Measurements from ENCODE around the gene CHRNB1. TPM values are rescaled to one million over a fixed set of nuclear protein-coding genes. Genes with fewer than 3 reads are reported as not detected.

Gene CHRNB1
- total RNA-seq, 1 experiment from 2014 or later: 1.7 TPM

- H3K9me3 ChIP-seq: no peaks in the 10 kb centered on the region
- no peak for TF ChIP-seq CTCF (IDR thresholded peaks at IDR 0.05; ENCODE audit: insufficient read depth in 1 of 2, low read depth in 1 of 2, low read length in 1 of 2, severe bottlenecking in 1 of 2, unreplicated experiment in 1 of 2)
- DNase-seq: no peak
- Mint-ChIP-seq H3K36me3 (ENCODE audit: insufficient read depth, unreplicated experiment) (peaks cover 30% of the 10 kb centered on the region), H3K4me1 (ENCODE audit: low read depth, unreplicated experiment) (peaks cover 5% of the 10 kb centered on the region), H3K4me3 (ENCODE audit: unreplicated experiment) (no peak overlapping the region), H3K27ac (ENCODE audit: unreplicated experiment) (no peak overlapping the region), H3K27me3 (ENCODE audit: insufficient read depth, unreplicated experiment) (no peaks in the 10 kb centered on the region), H3K9me3 (ENCODE audit: unreplicated experiment) (no peaks in the 10 kb centered on the region)
- CTCF ChIA-PET: no interaction called here
- no peaks in the 10 kb centered on the region for H3K4me1 ChIP-seq
- BruUV-seq (replicated peaks): no TSS peak
- intact Hi-C loops (cut with micrococcal nuclease; ENCODE audit: unreplicated experiment): no loop called here
- no peak overlapping the region for H3K4me3 ChIP-seq (ENCODE audit: low read depth, low read length)
- no peaks in the 10 kb centered on the region for H3K27me3 ChIP-seq (replicated peaks; ENCODE audit: control insufficient read depth, insufficient read depth, low read length)
- POLR2A ChIA-PET: no interaction called here
- H3K36me3 ChIP-seq (ENCODE audit: control insufficient read depth, insufficient read depth, low read length): no peaks in the 10 kb centered on the region
Observed at GRCh38 chr17:7460850-7461660, 16.2 kb downstream of the CHRNB1 start.

- Mint-ChIP-seq H3K27ac (ENCODE audit: unreplicated experiment) (no peak overlapping the region), H3K36me3 (ENCODE audit: insufficient read depth, unreplicated experiment) (peaks cover 25% of the 10 kb centered on the region), H3K27me3 (ENCODE audit: insufficient read depth, unreplicated experiment) (no peaks in the 10 kb centered on the region), H3K4me1 (ENCODE audit: low read depth, unreplicated experiment) (peaks cover 5% of the 10 kb centered on the region), H3K4me3 (ENCODE audit: unreplicated experiment) (no peak overlapping the region), H3K9me3 (ENCODE audit: unreplicated experiment) (no peaks in the 10 kb centered on the region)
- H3K4me3 ChIP-seq (ENCODE audit: low read depth, low read length): no peak overlapping the region
- no peaks in the 10 kb centered on the region for H3K27me3 ChIP-seq (replicated peaks; ENCODE audit: control insufficient read depth, insufficient read depth, low read length)
- TF ChIP-seq CTCF (IDR thresholded peaks at IDR 0.05; ENCODE audit: insufficient read depth in 1 of 2, low read depth in 1 of 2, low read length in 1 of 2, severe bottlenecking in 1 of 2, unreplicated experiment in 1 of 2): no peak
- ChIA-PET CTCF (no interaction called here), POLR2A (no interaction called here)
- H3K9me3 ChIP-seq: no peaks in the 10 kb centered on the region
- H3K36me3 ChIP-seq (ENCODE audit: control insufficient read depth, insufficient read depth, low read length): no peaks in the 10 kb centered on the region
- no peaks in the 10 kb centered on the region for H3K4me1 ChIP-seq
- intact Hi-C loops (cut with micrococcal nuclease; ENCODE audit: unreplicated experiment): no loop called here
- no peak for DNase-seq
- no TSS peak for BruUV-seq (replicated peaks)
Observed at GRCh38 chr17:7462474-7463371, 17.9 kb downstream of the CHRNB1 start.

GRCh38 chr17:7463372-7463846, 18.5 kb downstream of the CHRNB1 start:
- Mint-ChIP-seq H3K27ac (ENCODE audit: unreplicated experiment) (no peak overlapping the region), H3K27me3 (ENCODE audit: insufficient read depth, unreplicated experiment) (no peaks in the 10 kb centered on the region), H3K4me3 (ENCODE audit: unreplicated experiment) (no peak overlapping the region), H3K36me3 (ENCODE audit: insufficient read depth, unreplicated experiment) (peaks cover 26% of the 10 kb centered on the region), H3K4me1 (ENCODE audit: low read depth, unreplicated experiment) (peaks cover 5% of the 10 kb centered on the region), H3K9me3 (ENCODE audit: unreplicated experiment) (no peaks in the 10 kb centered on the region)
- H3K36me3 ChIP-seq (ENCODE audit: control insufficient read depth, insufficient read depth, low read length): no peaks in the 10 kb centered on the region
- no peak overlapping the region for H3K4me3 ChIP-seq (ENCODE audit: low read depth, low read length)
- ChIA-PET CTCF (no interaction called here), POLR2A (no interaction called here)
- DNase-seq: no peak
- intact Hi-C loops (cut with micrococcal nuclease; ENCODE audit: unreplicated experiment): no loop called here
- H3K27me3 ChIP-seq (replicated peaks; ENCODE audit: control insufficient read depth, insufficient read depth, low read length): no peaks in the 10 kb centered on the region
- no TSS peak for BruUV-seq (replicated peaks)
- TF ChIP-seq CTCF (IDR thresholded peaks at IDR 0.05; ENCODE audit: insufficient read depth in 1 of 2, low read depth in 1 of 2, low read length in 1 of 2, severe bottlenecking in 1 of 2, unreplicated experiment in 1 of 2): no peak
- H3K4me1 ChIP-seq: no peaks in the 10 kb centered on the region
- no peaks in the 10 kb centered on the region for H3K9me3 ChIP-seq

All from Caco-2 (cell line).